ENCODE data around the gene CCNO. TPM values are rescaled to one million over a fixed set of nuclear protein-coding genes. Genes with fewer than 3 reads are reported as not detected.

The CCNO gene
- total RNA-seq, 1 experiment from 2014 or later: 12.1 TPM

GRCh38 chr5:55222092-55222984 lies 11.1 kb downstream of the CCNO start:
- Histone ChIP-seq H3K4me3 (replicated peaks in 1 of 2; ENCODE audit: low read depth in 1 of 2, low read length in 2 of 2) (no peak overlapping the region), H2AFZ (ENCODE audit: low read depth, low read length, poor library complexity, severe bottlenecking) (no peak overlapping the region), H3K27me3 (ENCODE audit: insufficient read depth, low read length) (no peaks in the 10 kb centered on the region), H3K9me3 (ENCODE audit: control insufficient read depth in 1 of 2, insufficient read depth in 1 of 2, low read depth in 1 of 2, low read length in 2 of 2) (no peaks in the 10 kb centered on the region), H3K36me3 (ENCODE audit: control insufficient read depth in 1 of 2, insufficient read depth in 2 of 2, low read length in 2 of 2) (peaks cover 5 to 6% of the 10 kb centered on the region in 2 experiments; a peak in 1 of 4 replicates), H4K20me1 (ENCODE audit: insufficient read depth) (no peaks in the 10 kb centered on the region), H3K9me2 (ENCODE audit: insufficient read depth) (0 out of 2 replicates have a peak, but pooled peaks cover 4% of the 10 kb centered on the region), H3K4me1 (ENCODE audit: control insufficient read depth in 1 of 2, insufficient read depth in 2 of 2, low read length in 2 of 2) (peaks cover 20 to 32% of the 10 kb centered on the region in 2 experiments), H3K9ac (ENCODE audit: low read length) (no peak overlapping the region), H3K4me2 (ENCODE audit: low read length) (no peak overlapping the region), H3K79me2 (ENCODE audit: insufficient read depth, low read length) (peaks cover 3% of the 10 kb centered on the region; the same call in 1 of the 2 replicates), H3K27ac (ENCODE audit: low read depth, low read length) (no peak overlapping the region)
- CTCF ChIA-PET: no interaction called here
- intact Hi-C loops (cut with micrococcal nuclease): no loop called here
- POLR2A ChIA-PET: no interaction called here
- no peak for ATAC-seq
- no peak for DNase-seq (ENCODE audit: low read depth, low spot score)
- RAD21 ChIA-PET (ENCODE audit: low non-redundant PET in 1 of 2, low total read pairs in 2 of 2, uncharacterized antibody in 2 of 2, unreplicated experiment in 2 of 2): no interaction called here
- BruUV-seq (replicated peaks): no TSS peak
- TF ChIP-seq CEBPB (IDR thresholded peaks at IDR 0.05; ENCODE audit: low read depth) (no peak), POLR2A (IDR thresholded peaks at IDR 0.05; ENCODE audit: borderline replicate concordance, extremely low read depth, insufficient read depth, insufficient read length) (no peak), RAD21 (IDR thresholded peaks at IDR 0.05; ENCODE audit: low read depth) (no peak), SIN3A (IDR thresholded peaks at IDR 0.05; ENCODE audit: low read depth) (no peak), JUND (IDR thresholded peaks at IDR 0.05) (no peak), REST (IDR thresholded peaks at IDR 0.05; ENCODE audit: low read depth) (no peak), EGR1 (IDR thresholded peaks at IDR 0.05; ENCODE audit: low read depth) (no peak), YY1 (IDR thresholded peaks at IDR 0.05; ENCODE audit: extremely low read depth, insufficient replicate concordance, low read depth, low read length) (no peak), SP1 (IDR thresholded peaks at IDR 0.05; ENCODE audit: low read depth) (no peak), EZH2 (IDR thresholded peaks at IDR 0.05) (no peak), EZH2phosphoT487 (IDR thresholded peaks at IDR 0.05; ENCODE audit: borderline replicate concordance) (no peak), ATF3 (IDR thresholded peaks at IDR 0.05) (no peak)
- TF ChIP-seq, protein P1, sequence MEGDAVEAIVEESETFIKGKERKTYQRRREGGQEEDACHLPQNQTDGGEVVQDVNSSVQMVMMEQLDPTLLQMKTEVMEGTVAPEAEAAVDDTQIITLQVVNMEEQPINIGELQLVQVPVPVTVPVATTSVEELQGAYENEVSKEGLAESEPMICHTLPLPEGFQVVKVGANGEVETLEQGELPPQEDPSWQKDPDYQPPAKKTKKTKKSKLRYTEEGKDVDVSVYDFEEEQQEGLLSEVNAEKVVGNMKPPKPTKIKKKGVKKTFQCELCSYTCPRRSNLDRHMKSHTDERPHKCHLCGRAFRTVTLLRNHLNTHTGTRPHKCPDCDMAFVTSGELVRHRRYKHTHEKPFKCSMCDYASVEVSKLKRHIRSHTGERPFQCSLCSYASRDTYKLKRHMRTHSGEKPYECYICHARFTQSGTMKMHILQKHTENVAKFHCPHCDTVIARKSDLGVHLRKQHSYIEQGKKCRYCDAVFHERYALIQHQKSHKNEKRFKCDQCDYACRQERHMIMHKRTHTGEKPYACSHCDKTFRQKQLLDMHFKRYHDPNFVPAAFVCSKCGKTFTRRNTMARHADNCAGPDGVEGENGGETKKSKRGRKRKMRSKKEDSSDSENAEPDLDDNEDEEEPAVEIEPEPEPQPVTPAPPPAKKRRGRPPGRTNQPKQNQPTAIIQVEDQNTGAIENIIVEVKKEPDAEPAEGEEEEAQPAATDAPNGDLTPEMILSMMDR (IDR thresholded peaks at IDR 0.05 in 2 of 3, conservative IDR thresholded peaks at IDR 0.05 in 1 of 3; ENCODE audit: borderline replicate concordance in 1 of 3, insufficient read depth in 1 of 3, low read depth in 2 of 3, low read length in 2 of 3): no peak
- TF ChIP-seq, protein P2, sequence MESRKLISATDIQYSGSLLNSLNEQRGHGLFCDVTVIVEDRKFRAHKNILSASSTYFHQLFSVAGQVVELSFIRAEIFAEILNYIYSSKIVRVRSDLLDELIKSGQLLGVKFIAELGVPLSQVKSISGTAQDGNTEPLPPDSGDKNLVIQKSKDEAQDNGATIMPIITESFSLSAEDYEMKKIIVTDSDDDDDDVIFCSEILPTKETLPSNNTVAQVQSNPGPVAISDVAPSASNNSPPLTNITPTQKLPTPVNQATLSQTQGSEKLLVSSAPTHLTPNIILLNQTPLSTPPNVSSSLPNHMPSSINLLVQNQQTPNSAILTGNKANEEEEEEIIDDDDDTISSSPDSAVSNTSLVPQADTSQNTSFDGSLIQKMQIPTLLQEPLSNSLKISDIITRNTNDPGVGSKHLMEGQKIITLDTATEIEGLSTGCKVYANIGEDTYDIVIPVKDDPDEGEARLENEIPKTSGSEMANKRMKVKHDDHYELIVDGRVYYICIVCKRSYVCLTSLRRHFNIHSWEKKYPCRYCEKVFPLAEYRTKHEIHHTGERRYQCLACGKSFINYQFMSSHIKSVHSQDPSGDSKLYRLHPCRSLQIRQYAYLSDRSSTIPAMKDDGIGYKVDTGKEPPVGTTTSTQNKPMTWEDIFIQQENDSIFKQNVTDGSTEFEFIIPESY (IDR thresholded peaks at IDR 0.05; ENCODE audit: extremely low read depth, insufficient replicate concordance, low read length): no peak
- TF ChIP-seq, protein P3, sequence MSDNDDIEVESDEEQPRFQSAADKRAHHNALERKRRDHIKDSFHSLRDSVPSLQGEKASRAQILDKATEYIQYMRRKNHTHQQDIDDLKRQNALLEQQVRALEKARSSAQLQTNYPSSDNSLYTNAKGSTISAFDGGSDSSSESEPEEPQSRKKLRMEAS (IDR thresholded peaks at IDR 0.05): no peak
